Loucy (cell line): ENCODE measurements around the gene WEE2.

ENCODE experiments used
- EZH2phosphoT487 ChIP-seq: fragments of 200-600 bp; IDR thresholded peaks from 2 replicates; pipeline ENCODE4 v1.6.1; 2018; ENCODE audit warnings: antibody characterized with exemption, mild to moderate bottlenecking, moderate library complexity, borderline replicate concordance
- TF ChIP-seq, protein P1 (sequence below): fragments of 200-600 bp; sonication (generic); conservative IDR thresholded peaks from 2 replicates; pipeline ENCODE4 v1.5.1; 2014; ENCODE audit warnings: mild to moderate bottlenecking, antibody characterized with exemption, low read length

DNA sequence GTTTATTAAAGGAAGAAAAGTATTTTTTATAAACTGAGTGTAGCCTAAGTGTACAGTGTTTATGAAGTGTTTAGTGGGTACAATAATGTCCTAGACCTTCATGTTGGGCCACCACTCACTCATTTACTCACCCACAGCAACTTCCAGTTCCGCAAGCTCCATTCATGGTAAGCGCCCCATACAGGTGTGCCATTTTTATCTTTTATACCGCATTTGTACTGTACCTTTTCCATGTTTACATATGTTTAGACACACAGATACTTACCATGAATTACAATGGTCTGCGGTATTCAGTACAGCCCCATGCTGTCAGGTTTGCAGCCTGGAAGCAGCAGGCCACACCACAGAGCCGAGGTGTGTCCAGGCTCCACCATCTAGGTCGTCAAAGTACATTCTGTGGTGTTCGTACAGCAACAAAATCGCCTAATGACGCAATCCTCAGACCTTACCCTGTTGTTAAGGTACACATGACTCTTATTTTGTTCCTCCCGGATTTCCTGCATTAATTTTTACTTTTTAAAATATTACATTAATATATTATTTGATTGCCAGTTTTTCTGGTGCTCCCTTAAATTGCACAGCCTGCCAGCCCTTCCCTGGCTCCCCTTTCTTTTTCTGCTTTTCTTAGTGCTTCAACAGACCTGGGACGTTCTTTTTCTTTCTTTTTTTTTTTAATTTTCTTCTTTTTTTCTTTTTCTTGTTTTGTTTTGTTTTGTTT is 29.1 kb downstream of the WEE2 start:
- TF ChIP-seq EZH2phosphoT487: no peak
- TF ChIP-seq, protein P1, sequence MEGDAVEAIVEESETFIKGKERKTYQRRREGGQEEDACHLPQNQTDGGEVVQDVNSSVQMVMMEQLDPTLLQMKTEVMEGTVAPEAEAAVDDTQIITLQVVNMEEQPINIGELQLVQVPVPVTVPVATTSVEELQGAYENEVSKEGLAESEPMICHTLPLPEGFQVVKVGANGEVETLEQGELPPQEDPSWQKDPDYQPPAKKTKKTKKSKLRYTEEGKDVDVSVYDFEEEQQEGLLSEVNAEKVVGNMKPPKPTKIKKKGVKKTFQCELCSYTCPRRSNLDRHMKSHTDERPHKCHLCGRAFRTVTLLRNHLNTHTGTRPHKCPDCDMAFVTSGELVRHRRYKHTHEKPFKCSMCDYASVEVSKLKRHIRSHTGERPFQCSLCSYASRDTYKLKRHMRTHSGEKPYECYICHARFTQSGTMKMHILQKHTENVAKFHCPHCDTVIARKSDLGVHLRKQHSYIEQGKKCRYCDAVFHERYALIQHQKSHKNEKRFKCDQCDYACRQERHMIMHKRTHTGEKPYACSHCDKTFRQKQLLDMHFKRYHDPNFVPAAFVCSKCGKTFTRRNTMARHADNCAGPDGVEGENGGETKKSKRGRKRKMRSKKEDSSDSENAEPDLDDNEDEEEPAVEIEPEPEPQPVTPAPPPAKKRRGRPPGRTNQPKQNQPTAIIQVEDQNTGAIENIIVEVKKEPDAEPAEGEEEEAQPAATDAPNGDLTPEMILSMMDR: no peak
